ENCODE results near the gene CRHBP.

- no peak for TF ChIP-seq EZH2 (IDR thresholded peaks at IDR 0.05; ENCODE audit: low read depth)
- TF ChIP-seq, protein P1, sequence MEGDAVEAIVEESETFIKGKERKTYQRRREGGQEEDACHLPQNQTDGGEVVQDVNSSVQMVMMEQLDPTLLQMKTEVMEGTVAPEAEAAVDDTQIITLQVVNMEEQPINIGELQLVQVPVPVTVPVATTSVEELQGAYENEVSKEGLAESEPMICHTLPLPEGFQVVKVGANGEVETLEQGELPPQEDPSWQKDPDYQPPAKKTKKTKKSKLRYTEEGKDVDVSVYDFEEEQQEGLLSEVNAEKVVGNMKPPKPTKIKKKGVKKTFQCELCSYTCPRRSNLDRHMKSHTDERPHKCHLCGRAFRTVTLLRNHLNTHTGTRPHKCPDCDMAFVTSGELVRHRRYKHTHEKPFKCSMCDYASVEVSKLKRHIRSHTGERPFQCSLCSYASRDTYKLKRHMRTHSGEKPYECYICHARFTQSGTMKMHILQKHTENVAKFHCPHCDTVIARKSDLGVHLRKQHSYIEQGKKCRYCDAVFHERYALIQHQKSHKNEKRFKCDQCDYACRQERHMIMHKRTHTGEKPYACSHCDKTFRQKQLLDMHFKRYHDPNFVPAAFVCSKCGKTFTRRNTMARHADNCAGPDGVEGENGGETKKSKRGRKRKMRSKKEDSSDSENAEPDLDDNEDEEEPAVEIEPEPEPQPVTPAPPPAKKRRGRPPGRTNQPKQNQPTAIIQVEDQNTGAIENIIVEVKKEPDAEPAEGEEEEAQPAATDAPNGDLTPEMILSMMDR (conservative IDR thresholded peaks at IDR 0.05), result no peak
These were observed 41.5 kb downstream of the CRHBP start for GRCh38 chr5:76994337-76994736.

All from PC-9 (cell line).